IPS-15b (cell line): Measurements from ENCODE around the gene MMP1.

Experiments used
- H3K27me3 ChIP-seq: one replicate; pipeline ENCODE4 v1.6.1; 2013; ENCODE audit warnings: low read length; ENCODE audit not compliant: control insufficient read depth, insufficient read depth
- H3K36me3 ChIP-seq: one replicate; pipeline ENCODE4 v1.6.1; 2013; ENCODE audit warnings: low read length; ENCODE audit not compliant: control insufficient read depth, insufficient read depth
- H3K4me1 ChIP-seq: one replicate; pipeline ENCODE4 v1.6.1; 2013; ENCODE audit warnings: mild to moderate bottlenecking, low read length; ENCODE audit not compliant: control insufficient read depth, insufficient read depth
- H3K4me3 ChIP-seq: one replicate; pipeline ENCODE4 v1.5.1; 2013; ENCODE audit warnings: low read depth, low read length
- H3K9ac ChIP-seq: one replicate; pipeline ENCODE4 v1.6.1; 2013; ENCODE audit warnings: low read depth, mild to moderate bottlenecking, low read length
- H3K9me3 ChIP-seq: one replicate; pipeline ENCODE4 v1.6.1; 2013; ENCODE audit warnings: mild to moderate bottlenecking, low read length; ENCODE audit not compliant: control insufficient read depth, insufficient read depth

The MMP1 gene

DNA sequence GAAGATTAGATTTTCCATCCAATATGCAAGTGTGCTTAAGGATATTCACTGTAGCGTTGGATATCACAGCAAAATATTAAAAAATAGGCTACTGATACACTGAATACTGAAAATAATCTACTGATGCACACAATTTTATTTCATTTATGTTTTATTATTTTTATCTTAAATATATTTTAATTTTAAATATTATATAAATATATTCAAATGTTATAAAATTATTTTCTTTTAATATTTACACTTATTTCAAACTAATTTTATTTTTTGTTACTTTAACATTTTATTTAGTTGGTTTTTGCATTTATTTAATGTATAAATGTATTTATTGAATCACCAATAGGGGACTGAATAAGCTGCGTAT, 33.1 kb upstream of the MMP1 start:
- H3K9ac ChIP-seq: no peak overlapping the region
- no peaks in the 10 kb centered on the region for H3K36me3 ChIP-seq
- peaks cover 4% of the 10 kb centered on the region for H3K4me1 ChIP-seq
- H3K4me3 ChIP-seq: no peak overlapping the region
- no peaks in the 10 kb centered on the region for H3K9me3 ChIP-seq
- no peaks in the 10 kb centered on the region for H3K27me3 ChIP-seq

DNA sequence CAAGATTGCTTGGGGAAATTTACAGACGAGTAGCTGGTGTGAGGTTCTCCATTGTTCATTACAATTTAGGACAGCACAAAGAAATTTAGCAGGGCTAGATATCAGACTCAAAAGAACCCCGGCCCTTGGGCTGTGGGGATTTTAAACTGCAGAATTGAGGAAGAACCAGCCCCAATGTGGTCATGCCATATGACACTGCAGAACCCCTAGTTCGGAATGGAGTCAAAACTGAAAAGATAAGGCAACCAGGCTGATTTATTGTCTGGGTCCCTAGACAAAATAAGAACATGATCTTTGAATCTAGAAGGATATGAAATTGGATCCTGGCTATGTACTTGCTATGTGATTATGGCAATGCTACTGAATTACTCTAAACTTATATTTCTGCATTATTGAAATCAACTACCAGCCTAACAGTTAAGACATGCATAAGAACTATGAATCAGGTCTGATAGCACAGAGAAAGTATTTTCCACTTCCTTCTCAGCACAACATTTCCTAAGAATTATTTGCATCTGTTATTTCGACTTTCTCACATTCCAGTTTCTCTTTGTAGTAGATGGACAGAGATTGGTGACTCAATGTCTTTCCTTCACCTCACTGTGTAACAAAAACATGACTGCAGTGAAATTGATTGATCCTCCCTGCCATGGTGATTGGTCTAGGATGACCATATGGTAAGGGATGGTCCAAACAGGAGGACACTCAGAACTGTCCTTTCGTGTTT, 32.2 kb upstream of the MMP1 start:
- Histone ChIP-seq H3K36me3 (no peaks in the 10 kb centered on the region), H3K4me1 (no peaks in the 10 kb centered on the region), H3K9ac (no peak overlapping the region), H3K4me3 (no peak overlapping the region), H3K27me3 (no peaks in the 10 kb centered on the region), H3K9me3 (no peaks in the 10 kb centered on the region)

DNA sequence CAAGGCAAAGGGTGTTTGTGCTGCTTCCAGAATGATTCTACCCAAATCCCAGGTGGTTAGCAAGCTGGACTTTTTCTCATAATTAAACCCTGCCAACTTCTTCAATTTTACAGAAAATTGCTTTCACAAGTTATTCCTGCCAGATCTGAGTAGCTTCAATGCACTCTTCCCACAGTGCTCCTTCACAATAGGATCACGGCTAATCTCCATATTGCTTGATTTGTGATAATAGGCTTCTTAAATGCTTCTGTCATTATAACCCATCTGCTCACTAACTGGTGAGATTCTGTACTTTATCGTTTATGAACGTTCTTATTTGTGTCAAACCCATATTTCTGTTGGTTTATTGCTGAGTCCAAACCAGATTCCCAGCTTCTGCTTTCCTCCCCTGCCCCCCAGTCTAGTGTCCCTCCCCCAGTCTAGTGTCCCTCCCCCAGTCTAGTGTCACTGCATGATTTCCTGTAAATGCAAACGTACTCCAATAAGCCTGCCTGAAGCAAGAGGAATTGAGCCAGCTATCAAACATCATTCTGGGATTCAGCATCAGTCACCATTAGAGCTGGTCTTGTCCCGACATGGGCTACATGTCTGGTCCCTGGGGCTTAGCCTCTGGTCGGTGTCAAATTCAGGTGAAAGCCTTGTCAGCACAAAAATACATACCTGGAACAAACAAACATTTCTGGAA, 31.5 kb upstream of the MMP1 start:
- Histone ChIP-seq H3K4me1 (no peaks in the 10 kb centered on the region), H3K27me3 (no peaks in the 10 kb centered on the region), H3K36me3 (no peaks in the 10 kb centered on the region), H3K9ac (no peak overlapping the region), H3K9me3 (no peaks in the 10 kb centered on the region), H3K4me3 (no peak overlapping the region)

DNA sequence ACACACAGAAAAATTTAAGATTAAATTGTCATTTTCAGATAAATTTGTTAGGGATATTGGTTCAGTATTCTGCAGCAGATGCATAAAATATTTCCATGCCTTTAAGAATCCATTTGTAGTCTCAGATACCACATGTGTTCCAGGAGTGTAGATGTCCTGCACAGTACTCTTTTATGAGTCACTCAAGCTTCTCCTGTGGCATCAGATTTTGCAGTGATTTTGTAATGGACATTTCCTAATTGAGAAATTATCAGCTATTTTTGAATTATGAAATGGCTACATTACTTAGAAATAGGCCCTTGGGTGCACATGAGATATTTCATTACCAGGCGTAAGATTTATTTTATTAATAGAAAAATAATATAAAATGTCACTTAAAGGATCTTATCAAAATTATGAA, 26.6 kb upstream of the MMP1 start:
- no peaks in the 10 kb centered on the region for H3K9me3 ChIP-seq
- peaks cover 2% of the 10 kb centered on the region for H3K36me3 ChIP-seq
- H3K9ac ChIP-seq: no peak overlapping the region
- H3K27me3 ChIP-seq: no peaks in the 10 kb centered on the region
- no peak overlapping the region for H3K4me3 ChIP-seq
- no peaks in the 10 kb centered on the region for H3K4me1 ChIP-seq

DNA sequence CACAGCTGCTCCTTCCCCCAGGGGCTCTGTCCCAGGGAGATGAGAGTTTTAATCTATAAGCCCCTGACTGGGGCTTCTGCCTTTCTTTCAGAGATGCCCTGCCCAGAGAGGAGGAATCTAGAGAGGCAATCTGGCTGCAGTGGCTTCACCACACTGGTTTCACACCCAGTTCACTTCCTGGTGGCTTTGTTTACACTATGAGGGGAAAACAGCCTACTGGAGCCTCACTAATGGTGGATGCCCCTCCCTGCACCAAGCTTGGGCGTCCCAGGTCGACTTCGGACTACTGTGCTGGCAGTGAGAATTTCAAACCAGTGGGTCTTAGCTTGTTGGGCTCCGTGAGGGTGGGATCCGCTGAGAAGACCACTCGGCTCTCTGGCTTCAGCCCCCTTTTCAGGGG, 21.5 kb upstream of the MMP1 start:
- no peak overlapping the region for H3K9ac ChIP-seq
- no peaks in the 10 kb centered on the region for H3K27me3 ChIP-seq
- H3K9me3 ChIP-seq: no peaks in the 10 kb centered on the region
- H3K4me3 ChIP-seq: no peak overlapping the region
- H3K4me1 ChIP-seq: no peaks in the 10 kb centered on the region
- peaks cover 2% of the 10 kb centered on the region for H3K36me3 ChIP-seq

DNA sequence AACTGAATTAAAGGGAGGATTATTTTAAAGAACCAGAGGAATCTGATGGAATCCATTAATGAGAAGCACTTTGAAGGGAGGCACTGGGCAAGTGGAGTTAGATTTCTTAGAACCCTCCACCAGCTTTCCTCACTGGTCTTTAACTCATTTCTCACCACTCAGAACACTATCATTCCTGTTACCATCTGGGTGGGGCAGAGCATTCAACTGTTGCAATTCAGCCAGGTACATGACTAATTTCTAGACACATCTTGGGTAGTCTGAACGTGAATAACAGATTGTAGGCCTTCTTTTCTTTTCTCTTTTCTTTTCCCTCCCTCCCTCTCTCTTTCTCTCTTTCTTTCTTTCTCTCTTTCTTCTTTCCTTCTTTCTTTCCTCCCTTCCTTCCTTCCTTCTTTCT, 15.5 kb upstream of the MMP1 start:
- Histone ChIP-seq H3K36me3 (no peaks in the 10 kb centered on the region), H3K4me3 (no peak overlapping the region), H3K4me1 (no peaks in the 10 kb centered on the region), H3K27me3 (no peaks in the 10 kb centered on the region), H3K9ac (no peak overlapping the region), H3K9me3 (no peaks in the 10 kb centered on the region)

DNA sequence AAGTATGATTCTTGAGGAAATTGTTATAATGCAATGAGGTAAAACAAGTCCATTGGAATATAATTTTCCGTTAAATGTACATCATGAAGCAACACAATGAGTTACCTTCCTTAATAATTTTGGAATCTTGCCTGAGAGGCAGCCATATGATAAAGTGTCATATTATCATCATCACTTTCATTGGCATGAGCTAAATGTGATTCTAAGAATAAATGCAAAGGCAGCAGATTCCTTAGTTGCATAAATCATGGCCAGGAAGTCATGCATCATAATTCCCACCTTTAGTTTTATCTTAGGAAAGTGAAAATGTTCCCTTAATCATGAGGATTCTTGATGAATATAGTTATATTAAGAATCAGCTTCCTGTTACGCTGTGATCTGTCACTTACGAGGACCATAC, 14.2 kb upstream of the MMP1 start:
- H3K9me3 ChIP-seq: no peaks in the 10 kb centered on the region
- H3K36me3 ChIP-seq: no peaks in the 10 kb centered on the region
- no peaks in the 10 kb centered on the region for H3K4me1 ChIP-seq
- no peak overlapping the region for H3K9ac ChIP-seq
- H3K4me3 ChIP-seq: no peak overlapping the region
- no peaks in the 10 kb centered on the region for H3K27me3 ChIP-seq

DNA sequence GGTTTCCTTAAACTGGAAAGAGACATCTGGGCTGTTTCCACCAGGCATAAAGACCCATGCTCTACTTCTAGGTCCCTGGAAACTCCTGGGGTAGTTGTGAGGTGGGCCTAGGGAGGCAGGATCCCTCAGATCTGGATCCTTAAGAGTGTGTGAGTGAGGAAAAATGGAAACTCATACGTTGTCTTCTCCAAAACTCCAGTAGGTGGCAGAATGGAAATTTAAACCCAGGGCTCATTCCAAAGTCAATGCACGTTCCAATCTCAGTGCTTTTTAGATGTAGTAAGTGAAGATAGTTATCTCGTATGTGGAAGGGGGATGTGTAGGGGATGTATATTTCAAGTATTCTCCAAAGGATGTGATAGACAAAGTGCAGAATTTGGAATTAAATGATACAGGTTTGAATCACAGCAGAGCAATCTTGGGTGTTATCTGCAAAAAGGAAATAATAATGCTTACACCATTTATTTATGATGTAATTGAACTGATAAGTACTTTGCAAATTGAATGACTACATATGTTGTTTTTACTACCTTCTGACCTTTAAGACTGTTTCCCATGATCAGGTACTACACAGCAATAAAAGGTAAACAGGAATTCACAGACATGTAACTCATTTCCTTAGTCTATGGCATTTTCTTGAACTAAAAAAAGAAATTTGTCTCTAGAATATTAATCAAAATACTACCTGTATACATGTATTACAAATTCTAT, 13.1 kb upstream of the MMP1 start:
- no peak overlapping the region for H3K4me3 ChIP-seq
- H3K9me3 ChIP-seq: no peaks in the 10 kb centered on the region
- no peaks in the 10 kb centered on the region for H3K36me3 ChIP-seq
- no peaks in the 10 kb centered on the region for H3K27me3 ChIP-seq
- H3K9ac ChIP-seq: no peak overlapping the region
- H3K4me1 ChIP-seq: no peaks in the 10 kb centered on the region

DNA sequence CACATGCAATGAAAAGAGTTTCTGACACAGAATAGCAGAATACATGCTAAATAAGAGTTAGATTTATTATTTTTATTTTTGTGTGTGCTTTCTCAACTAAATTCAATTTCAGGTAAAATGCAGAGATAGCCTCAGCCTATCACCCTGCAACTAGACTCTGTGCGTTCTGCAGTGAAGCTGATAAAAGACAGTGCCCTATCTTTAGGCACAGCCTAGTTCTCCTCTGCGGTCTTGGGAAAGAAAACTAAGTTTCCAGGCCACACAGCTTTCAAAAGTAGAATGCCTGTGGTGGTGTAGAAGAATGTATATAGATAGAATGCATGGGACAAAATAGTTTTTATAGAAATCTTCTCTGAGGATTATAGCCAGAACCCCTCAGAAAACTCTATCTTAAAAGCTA, 12.0 kb upstream of the MMP1 start:
- Histone ChIP-seq H3K9ac (no peak overlapping the region), H3K9me3 (no peaks in the 10 kb centered on the region), H3K4me1 (no peaks in the 10 kb centered on the region), H3K4me3 (no peak overlapping the region), H3K36me3 (no peaks in the 10 kb centered on the region), H3K27me3 (no peaks in the 10 kb centered on the region)

DNA sequence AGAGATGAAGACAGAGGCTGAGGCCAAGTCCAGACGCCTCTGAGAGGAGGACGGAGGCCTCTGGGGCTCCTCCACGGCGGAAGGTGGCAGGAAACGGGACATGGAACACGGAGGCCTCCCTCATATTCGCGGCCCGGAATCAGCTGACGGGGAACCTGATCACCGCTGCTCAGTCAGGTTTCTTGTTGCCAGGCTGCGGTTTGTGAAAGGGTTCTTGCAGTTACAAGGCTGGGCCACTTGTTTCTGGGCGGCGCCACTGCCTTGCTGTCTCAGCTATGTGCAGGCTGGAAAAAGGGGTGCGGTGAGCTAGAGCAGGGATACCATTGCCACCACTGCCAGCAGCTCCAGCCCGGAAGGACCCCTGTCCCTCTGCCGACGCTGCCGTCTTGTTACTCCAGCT, 10.0 kb upstream of the MMP1 start:
- no peak overlapping the region for H3K9ac ChIP-seq
- H3K4me3 ChIP-seq: peak overlapping the region; percentile 45
- H3K27me3 ChIP-seq: no peaks in the 10 kb centered on the region
- H3K36me3 ChIP-seq: no peaks in the 10 kb centered on the region
- H3K4me1 ChIP-seq: no peaks in the 10 kb centered on the region
- H3K9me3 ChIP-seq: no peaks in the 10 kb centered on the region

DNA sequence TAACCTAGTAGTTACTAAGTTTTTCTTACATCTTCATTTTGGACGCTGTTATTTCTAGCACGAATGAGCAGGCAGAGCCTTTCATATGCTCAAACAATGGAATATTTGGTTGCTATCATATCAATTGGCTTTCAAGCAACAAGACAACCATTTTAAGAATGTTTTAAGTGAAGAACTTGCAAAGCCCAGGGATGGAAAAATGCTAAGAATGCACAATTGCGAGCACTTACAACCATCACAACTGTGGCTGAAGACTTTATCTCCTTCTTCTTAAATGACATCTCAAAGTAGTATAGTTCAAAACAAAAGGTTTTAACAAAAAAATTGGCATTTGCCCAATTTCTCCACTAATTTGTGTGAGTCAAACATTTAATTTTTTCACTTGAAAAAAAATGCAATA, 8.3 kb upstream of the MMP1 start:
- Histone ChIP-seq H3K4me3 (no peak overlapping the region), H3K27me3 (no peaks in the 10 kb centered on the region), H3K4me1 (no peaks in the 10 kb centered on the region), H3K9ac (no peak overlapping the region), H3K9me3 (no peaks in the 10 kb centered on the region), H3K36me3 (no peaks in the 10 kb centered on the region)

DNA sequence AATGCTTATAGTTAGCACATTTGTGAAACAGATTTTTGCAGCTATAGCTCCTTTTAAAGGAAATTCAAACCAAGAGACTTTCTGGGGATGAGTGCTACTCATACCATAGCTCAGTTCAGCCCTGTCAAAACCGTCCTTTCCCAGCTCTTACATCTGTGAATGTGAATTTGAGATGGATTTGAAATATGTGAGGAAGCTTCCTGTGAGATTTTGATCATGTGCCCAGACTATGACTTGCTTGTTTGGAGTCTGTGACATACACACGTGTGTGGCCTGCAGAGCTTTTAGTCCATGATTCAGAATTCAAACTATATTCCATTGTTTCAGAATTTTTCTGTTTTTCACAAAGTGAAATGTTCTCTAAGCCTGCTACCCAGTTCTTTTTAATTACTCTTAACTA, 4.4 kb upstream of the MMP1 start:
- Histone ChIP-seq H3K9me3 (no peaks in the 10 kb centered on the region), H3K9ac (no peak overlapping the region), H3K27me3 (no peaks in the 10 kb centered on the region), H3K36me3 (no peaks in the 10 kb centered on the region), H3K4me3 (no peak overlapping the region), H3K4me1 (no peaks in the 10 kb centered on the region)
